Left cardiac atrium (tissue), 4 donors: ENCODE results near the gene ABHD6. TPM values are rescaled to one million over a fixed set of nuclear protein-coding genes. Genes with fewer than 3 reads are reported as not detected.
"Not testable (repeated sequence)": the region's sequence is repeated elsewhere in the genome, so short reads cannot be mapped to it uniquely, and the experiment has no call there.

Experiments used
- ATAC-seq, 2 donors: fragments of 200-7000 bp; cut with Tn5 transposase; one replicate each; pipeline ENCODE4 v1.9.1; 2020; ENCODE audit warnings: mild to moderate bottlenecking in 2 of 2, moderate library complexity in 2 of 2
- DNase-seq: peaks from one replicate; pipeline ENCODE4 v3.0.0-alpha.2; 2020
- intact Hi-C, 2 donors: fragments of 100-400 bp; cut with DNase I; formaldehyde crosslinking; loops; one replicate each; pipeline versions ENCODE4 v1.14.1 to v1.15.1; 2022 to 2023
- long read RNA-seq: library from polyadenylated mRNA; unstranded; transcript quantifications from one replicate; pipeline ENCODE4 v2.0.0, GENCODE V29; 2021
- total RNA-seq, 2 donors: library from RNA; stranded (reverse); fragmentation: NEBNext Ultra II Directional; extraction: Animal tissue kit (Norgen Biotek cat#: 25700); gene quantifications; one replicate each; pipeline ENCODE4 v1.2.1, GENCODE V29; 2021
- donor health status: DM: no; HTN: yes; CAD: no.
- donor health status: DM: no; HTN: yes; CAD: no; lungs with severe emphysema.
- donor health status: DM: yes; HTN: yes; CAD: no.
- donor health status: Dilated cardiomyopathy.

Gene ABHD6, protein sequence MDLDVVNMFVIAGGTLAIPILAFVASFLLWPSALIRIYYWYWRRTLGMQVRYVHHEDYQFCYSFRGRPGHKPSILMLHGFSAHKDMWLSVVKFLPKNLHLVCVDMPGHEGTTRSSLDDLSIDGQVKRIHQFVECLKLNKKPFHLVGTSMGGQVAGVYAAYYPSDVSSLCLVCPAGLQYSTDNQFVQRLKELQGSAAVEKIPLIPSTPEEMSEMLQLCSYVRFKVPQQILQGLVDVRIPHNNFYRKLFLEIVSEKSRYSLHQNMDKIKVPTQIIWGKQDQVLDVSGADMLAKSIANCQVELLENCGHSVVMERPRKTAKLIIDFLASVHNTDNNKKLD
- total RNA-seq, result 10 to 100 TPM in 1 of 2 donors, 1 to 10 TPM in 1; 7.0 to 11.7 TPM
- long read RNA-seq, partial matches to known transcripts, result 0 of 3 reads
- long read RNA-seq, other reads (novel, unspliced or antisense), result 0 of 3 reads

DNA sequence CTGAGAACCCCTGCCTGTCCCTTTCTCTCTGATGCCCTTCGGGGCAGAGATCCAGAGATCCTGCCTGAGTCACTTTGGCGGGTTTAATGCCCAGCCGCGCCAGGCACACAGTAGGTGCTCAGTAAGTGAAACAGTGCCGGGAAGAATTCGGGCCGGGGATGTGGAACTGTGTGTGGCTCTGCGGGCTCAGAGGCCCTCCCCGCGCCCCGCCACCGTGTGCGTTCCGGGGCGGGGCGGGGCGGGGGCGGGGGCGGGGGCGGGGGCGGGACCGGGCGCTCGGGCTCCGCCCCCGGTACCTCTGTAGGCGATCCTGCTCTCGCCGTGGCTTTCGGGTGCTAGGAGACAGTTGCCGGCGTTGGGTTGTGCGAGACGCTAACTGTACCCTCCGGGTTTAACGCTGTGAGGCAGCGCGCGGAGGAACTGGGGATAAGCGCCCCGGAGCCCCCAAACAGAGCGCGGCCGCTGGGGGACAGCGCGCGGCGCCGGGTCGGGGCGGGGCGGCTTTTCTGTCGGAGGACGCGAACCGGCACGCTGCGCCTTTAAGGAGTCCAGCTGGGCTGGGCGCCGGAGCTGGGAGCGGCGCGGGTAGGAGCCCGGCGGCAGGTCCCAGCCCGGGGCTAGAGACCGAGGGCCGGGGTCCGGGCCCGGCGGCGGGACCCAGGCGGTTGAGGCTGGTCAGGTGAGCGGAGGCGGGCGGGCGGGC lies at the start of gene ABHD6:
Gene ABHD6, plus strand, starts transcription at position 555 of the 703 bp plus-strand sequence. CDS start 18,795 bp downstream, outside the sequence.
- intact Hi-C loops, result loop anchor here in 1 of 2 donors (5.0 kb wide), 1 partner anchor 65 kb away; no protein-coding TSS in a partner anchor
- ATAC-seq (peak; percentile 92 to 97), DNase-seq (peak; percentile 80)

DNA sequence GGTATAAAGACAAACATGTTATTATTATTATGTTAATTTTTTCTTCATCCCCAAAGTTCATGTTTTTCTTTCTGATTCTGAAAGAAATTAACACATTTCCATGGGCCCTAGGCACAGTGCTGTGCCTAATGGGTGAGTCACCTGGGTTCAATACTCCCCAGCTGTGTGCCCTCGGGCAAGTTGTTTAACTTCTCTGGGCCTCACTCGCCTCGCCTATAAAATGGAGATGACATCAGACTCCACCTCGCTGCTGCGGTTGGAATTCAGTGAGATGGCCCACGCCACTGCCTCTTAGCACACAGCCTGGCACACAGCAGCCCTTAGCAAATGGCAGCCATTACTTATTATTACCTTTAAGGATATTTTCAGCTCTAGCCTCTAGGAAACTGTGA lies 49.4 kb upstream of the ABHD6 start:
- intact Hi-C loops, result loop anchor here (5.0 kb wide), 2 partner anchors 114 to 224 kb away; no protein-coding TSS in a partner anchor
- no peak for ATAC-seq
- no peak for DNase-seq

DNA sequence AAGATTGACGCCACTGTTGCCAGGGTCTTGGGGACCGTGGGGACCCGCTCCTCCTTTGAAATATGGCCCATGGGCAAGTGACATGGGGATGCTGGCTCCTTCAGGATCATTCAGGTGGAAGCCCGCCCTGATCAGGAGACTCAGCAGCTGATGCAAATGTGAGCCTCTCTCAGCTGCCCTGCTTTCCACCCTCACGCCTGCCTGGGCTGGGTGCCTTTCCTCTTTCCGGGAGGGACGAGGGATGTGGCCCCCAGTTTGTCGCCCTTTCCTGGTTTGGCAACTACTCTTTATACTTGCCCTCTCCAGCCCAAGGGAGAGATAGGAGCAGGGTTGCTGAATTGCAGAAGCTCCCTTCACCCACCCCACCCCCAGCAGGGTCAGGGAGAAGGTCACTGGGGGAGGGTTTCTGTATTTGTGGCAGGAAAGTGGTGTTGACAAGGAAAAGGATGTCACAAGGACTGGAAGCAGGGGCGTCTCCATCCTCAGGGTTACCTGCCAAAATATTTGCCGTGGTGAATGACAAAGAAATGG lies 48.6 kb upstream of the ABHD6 start:
- intact Hi-C loops, result loop anchor here (5.0 kb wide), 2 partner anchors 113 to 223 kb away; no protein-coding TSS in a partner anchor
- ATAC-seq (peak; percentile 50 to 61), DNase-seq (no peak)

DNA sequence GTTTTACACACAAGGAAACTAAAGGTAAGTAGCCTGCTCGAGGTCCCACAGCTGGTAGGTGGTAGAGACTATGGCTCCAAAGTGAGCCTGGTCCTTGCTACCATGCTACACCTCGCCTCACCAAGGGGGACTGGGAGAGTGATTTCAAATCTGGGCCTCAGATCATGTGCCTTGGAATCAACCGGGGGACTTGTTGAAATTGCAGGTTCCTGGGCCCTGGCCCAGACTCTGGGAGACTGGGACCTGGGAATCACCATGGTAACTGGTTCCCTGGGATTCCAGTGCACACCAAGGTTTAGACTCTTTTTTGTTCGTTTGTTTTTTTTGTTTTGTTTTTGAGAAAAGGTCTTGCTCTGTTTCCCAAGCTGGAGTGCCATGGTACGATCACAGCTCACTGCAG lies 47.9 kb upstream of the ABHD6 start:
- DNase-seq, result no peak
- ATAC-seq, result no peak
- intact Hi-C loops, result loop anchor here (5.0 kb wide), 2 partner anchors 113 to 223 kb away; no protein-coding TSS in a partner anchor

DNA sequence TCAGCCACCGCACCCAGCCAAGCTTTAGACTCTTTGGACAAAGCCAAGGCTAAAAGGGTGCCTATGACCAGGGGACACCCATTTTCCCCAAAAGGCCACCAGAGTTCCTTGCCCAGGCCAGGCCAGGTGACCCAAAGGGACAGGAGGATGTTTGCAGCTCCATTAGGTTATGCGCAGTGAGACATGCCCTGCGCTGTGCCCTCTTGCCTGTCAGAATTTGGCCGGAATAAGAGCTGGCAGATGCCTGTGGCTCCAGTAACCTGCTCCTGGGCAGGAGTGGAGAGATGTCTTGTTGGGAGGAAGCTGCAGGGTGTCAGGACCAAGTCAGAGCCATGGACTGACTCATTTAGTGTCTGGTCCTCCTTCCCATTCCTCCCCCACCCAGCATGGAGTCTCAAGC lies 47.3 kb upstream of the ABHD6 start:
- ATAC-seq (no peak), DNase-seq (no peak)
- intact Hi-C loops, result no loop called here

DNA sequence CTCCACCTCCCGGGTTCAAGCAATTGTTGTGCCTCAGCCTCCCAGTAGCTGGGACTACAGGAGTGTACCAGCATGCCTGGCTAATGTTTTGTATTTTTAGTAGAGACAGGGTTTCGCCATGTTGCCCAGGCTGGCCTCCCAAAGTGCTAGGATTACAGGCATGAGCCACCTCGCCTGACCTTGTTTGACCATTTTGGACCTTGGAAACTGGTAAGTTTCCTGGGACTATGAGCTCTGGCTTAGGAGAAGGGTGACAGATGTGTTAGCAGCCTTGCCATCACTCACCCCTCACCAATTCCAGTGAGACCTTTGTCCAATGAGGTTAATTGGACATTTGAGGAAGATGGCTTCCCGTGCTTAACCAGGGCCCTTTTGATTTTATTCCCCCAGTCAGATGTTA lies 46.7 kb upstream of the ABHD6 start:
- ATAC-seq (no peak), DNase-seq (no peak)
- intact Hi-C loops, result no loop called here

DNA sequence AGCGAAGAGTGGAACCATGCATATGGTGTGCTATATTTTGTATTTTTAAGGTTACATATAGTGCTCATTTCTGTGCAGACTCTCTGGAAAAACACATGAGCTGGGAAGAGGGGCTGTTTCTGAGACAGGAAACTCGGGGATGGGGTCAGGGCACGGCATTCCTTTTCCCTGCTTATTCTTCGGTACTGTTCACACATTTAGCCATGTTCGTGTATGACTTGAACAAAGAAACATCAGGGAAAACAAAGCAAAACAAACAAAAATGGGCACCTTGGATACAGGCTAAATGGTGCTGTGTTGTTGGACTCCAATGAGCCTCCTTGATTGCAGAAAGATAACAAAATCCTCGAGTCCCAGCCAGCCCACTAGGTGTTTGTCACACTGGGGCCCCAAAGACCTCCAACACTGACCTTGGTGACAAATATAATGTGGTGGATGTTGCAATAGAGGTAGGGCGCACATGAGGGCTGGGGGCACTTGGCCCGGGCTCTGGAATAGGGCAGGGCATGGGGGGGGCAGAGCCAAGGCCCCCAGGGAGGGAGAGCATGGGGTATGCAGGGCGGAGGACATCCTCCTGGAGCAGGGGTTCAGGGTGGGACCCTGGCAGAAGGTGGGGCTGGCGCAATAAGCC lies 46.1 kb upstream of the ABHD6 start:
- DNase-seq, result no peak
- intact Hi-C loops, result no loop called here

DNA sequence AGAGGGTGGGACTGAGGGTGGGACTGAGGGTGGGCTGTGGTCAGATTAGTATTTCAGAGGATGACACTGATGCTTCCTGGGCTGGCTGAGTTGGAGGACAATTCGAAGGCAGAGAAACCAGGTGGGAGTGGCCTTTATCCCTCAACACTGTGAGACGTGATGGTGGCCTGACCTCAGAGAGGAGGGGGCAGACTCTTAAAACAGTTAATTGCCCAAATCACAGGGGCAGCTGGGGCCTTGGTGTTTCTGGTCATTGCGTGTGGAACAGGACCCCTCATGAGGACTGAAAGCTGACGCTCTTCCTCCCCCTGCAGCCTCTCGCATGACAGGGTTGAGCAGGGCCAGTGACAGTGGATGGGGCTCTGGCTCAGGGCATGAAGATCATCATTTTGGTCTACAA lies 45.5 kb upstream of the ABHD6 start:
- intact Hi-C loops, result no loop called here
- DNase-seq (no peak), ATAC-seq (no peak)

More for the DNA sequence above, 46.1 kb upstream of the ABHD6 start:
- no peak for ATAC-seq

DNA sequence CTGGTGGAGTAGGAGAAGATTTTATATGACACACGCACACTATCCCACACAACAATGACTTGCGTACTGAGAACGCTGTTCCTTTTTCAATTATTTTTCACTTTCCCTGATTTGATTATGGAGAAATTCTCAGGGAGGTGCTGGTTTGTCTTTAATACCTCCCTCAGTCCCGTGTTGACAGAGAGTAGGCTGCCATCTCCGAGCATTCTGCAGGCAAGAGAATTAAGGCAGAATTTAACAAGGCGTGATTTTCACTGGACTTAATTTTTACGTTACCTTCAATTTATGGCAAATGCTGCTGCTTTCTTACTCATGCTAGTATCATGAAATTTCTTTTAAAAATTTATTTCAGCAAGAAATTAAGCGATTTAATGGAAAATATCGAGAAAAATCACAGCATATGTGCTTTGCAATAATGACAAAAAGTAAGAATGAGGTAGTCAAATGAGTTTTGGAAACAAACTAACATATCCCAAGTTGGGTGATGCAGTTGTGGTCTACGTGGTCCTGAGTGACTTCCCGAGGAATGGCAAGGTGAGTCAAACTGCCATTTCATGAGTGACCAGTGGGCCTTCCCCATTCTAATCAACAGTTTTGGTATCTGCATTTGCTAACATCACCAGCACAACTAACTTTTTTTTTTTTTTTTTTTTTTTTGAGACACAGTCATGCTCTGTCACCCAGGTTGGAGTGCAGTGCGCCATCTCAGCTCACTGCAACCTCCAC lies 43.7 kb upstream of the ABHD6 start:
- intact Hi-C loops, result no loop called here

DNA sequence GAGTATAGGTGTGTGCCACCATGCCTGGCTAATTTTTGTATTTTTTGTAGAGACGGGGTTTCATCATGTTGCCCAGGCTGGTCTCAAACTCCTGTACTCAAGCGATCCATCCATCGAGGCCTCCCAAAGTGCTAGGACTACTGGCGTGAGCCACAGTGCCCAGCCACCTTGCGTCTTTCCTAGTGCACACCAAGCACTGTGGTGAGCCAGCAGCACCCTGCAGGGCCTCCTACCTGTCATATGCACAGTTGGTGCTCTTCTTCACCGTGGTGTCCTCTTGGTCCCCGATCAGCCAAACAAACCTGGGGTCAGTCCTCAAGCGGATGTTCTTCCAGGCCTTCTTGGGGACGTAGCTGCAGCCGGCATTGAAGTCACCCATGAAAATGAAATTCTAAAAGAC lies 40.0 kb upstream of the ABHD6 start:
- ATAC-seq (no peak), DNase-seq (no peak)
- intact Hi-C loops, result no loop called here

More for the DNA sequence above, 43.7 kb upstream of the ABHD6 start:
- DNase-seq (no peak), ATAC-seq (no peak)

DNA sequence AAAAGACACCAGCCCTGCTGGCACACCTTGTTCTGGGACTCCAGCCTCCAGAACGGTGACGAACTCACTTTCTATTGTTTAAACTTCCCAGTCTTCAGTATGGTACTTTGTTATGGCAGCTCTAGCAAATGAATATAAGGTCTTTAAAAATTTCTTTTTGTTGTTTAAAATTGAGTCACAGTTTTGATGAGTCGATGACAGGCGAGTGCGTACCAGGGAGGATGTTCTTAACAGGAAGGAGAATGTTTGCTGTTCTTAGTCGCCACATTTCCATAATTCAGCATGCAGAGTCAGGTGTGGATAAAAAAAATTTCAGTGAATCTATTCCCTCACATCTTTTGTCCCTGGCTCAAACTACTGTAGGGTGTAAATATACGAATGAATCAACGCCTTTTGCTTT lies 39.2 kb upstream of the ABHD6 start:
- intact Hi-C loops, result no loop called here
- DNase-seq (no peak), ATAC-seq (no peak)

DNA sequence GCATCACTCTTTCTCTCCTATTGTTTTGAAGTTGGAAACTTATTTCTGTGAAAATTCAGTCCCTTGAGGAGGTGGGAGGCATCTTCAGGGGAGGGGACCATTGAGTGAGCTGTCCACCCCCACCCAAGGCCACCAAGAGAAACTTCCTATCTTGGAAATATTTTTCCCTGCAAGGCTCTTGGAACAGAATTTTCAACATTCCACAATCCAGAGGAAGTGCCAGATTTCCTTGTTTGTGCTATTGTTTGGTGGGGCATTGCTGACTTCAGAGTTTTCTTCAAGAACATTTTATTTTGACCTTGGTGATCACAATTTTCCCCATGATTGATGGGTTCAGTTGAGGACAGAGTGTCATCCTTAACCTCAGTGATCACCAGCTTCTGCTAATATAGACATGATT lies 38.8 kb upstream of the ABHD6 start:
- ATAC-seq, result no peak

DNA sequence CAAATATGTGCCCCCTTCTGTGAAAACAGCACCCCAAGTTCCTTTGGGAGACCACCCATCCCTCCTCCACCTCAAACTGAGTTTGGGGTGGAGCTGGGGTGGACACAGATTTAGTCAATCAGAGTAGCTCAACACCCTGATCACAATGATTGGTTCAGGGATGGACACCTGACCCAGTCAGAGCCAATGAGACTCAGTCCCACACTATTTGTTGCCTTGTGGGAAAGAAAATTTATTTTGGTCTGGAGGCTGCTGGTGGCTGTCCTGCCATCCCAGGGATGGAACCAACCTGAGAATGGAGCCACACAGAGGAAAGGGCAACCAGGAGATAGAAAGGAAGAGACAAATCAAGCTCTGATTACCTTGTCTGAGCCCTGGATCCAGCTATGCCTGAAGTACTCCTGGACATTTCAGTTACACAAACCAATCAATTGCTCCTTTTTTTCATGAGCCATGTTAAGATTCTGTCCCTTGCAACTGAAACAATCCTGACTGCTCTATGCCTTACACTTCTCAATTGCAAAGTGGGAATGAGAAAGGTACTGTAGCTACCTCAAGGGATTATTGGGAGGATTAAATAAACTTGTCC lies 37.4 kb upstream of the ABHD6 start:
- no peak for DNase-seq
- intact Hi-C loops, result no loop called here
- ATAC-seq, result no peak

More for the DNA sequence above, 38.8 kb upstream of the ABHD6 start:
- intact Hi-C loops, result no loop called here
- DNase-seq, result no peak

DNA sequence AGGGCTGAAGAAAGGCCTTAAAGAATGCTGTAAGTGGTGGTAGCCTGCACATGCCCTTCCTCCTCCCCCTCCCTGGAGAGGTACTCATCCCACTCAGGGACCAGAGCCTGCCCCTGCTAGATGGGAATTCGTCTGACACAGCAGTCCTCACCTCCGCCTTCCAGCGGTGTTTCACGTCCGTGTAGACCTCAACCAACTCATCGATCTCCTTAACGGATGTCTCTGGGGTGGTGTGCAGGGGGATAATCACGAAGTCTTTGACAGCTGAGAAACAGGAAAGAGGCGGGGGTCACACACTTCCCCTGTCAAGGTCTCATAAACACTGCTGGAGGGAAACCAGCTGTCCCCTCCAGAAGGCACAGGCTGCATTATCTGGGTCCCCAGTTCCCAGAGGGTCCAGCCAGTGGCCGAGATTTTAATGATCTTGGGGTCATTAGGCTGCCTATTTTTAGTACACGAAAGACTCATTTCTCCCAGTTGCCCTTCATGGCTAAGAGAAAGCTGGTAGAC lies 36.7 kb upstream of the ABHD6 start:
- intact Hi-C loops, result no loop called here
- DNase-seq (no peak), ATAC-seq (no peak)

DNA sequence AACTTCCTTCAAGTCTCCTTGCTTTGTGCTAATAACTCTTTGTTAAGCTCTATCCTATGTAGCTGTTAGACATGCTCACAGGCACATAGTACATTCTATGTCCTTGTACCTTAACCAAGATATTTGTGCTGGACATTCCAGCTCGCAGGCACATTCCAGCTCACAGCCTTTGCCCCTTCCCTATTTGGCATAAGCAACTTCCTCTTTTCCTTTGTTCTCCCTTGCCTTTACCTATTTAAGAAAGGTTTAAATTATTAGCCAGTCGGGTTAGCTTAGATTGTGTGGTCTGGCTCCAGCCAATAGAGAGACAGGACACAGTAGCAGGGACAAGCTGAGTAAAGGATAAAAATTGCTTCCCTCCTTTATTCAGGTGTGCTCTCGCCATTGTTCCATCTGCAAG lies 36.1 kb upstream of the ABHD6 start:
- ATAC-seq, DNase-seq, intact Hi-C loops: not testable (repeated sequence)

DNA sequence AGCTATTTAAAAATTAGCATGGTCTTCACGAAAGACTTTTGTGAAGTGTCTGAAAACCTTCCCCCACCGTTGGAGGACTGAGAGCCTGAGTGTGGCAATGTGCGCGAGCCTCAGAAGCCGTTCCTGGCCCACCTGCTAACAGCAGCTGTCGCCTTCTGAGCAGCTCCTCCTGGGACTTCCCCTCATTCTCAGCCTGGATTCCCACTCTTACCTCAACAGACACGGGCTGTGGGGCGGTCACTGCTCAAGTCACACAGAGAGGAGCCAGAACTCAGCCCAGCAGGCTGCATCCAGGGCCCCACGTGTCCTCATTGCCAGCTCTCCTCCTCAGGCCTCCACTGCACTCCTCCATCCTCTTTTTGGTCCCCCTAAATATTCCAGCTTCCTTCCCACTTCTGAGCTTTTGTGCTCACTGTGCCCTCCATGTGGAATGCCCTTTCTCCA lies 34.7 kb upstream of the ABHD6 start:
- ATAC-seq (no peak), DNase-seq (no peak)
- intact Hi-C loops, result no loop called here

DNA sequence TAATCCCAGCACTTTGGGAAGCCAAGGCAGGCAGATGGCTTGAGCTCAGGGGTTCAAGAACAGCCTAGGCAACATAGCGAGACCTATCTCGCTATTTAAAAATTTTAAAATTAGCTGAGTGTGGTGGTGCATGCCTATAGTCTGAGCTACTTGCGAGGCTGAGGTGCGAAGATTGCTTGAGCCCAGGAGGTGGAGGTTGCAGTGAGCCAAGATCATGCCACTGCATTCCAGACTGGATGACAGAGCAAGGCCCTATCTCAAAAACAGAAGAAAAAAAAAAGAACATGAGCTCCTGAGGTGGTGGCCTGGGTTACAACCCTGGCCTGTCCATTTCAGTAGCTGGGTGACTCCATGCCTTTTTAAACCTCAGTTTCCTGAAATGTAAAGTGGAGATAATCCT lies 34.1 kb upstream of the ABHD6 start:
- DNase-seq (no peak), ATAC-seq (no peak)
- intact Hi-C loops, result no loop called here

DNA sequence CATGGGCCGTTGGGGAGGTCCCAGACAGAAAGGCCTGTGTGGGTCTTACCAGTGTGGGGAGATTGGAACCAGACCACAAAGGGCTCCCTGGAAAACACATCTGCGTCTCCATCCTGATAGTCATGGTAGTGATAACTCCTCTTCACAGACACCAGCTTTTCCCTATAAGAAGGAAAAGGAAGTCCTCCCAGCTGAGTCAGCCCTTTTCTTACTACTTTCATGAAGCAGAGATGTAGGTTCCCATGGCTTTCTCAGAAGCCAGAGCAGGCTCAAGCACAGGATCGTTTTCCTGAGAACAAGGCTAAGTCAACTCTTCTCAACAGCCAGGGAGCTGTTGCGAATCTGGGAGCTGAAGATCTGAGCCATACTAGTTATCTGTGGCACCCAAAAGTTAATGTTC lies 32.9 kb upstream of the ABHD6 start:
- DNase-seq (no peak), ATAC-seq (no peak)
- intact Hi-C loops, result no loop called here
